Adipose tissue (tissue), 3 donors: ENCODE measurements around the gene TM7SF3. TPM values are rescaled to one million over a fixed set of nuclear protein-coding genes. Genes with fewer than 3 reads are reported as not detected.
A peak's percentile ranks its signal among the peaks of the same experiment; 100 is the strongest.

Experiments used
- H3K27ac ChIP-seq: one replicate; pipeline ENCODE4 v1.5.1; 2013; ENCODE audit warnings: low read depth, low read length
- WGBS, 3 donors: extraction: QIAGEN DNeasy Blood & Tissue Kit; methylation state at CpG; one replicate each; pipeline ENCODE4 v1.1.7; 2013; 5-methylcytosine and 5-hydroxymethylcytosine counted together
- polyA plus RNA-seq, 3 donors: library from polyadenylated mRNA; stranded (reverse); fragments of 200-250 nt; gene quantifications; one replicate each; pipeline ENCODE4 v1.2.3, GENCODE V29; 2013
- donor health status: healthy with polysubstance abuse.
- donor health status: Bipolar disorder and iron deficiency.
- donor health status: healthy.

The TM7SF3 gene
- polyA plus RNA-seq, 3 donors = 24.9 to 43.8 (median 42.0) TPM

GRCh38 chr12:26939953-26940352, 74.2 kb downstream of the TM7SF3 start:
- H3K27ac ChIP-seq = no peak overlapping the region
- 19 to 36% (median 29%) methylated on average over 1 of the region's 1 CpG for WGBS, 3 donors

GRCh38 chr12:26939192-26939832, 74.9 kb downstream of the TM7SF3 start:
- WGBS, 3 donors = 1 to 2% (median 2%) methylated on average over 9 of the region's 9 CpGs
- H3K27ac ChIP-seq = no peak overlapping the region

- peak overlapping the region; percentile 51 for H3K27ac ChIP-seq
- WGBS, 3 donors = 0 to 1% (median 0%) methylated on average over 28 of the region's 28 CpGs
Observed at GRCh38 chr12:26938701-26939062, 75.5 kb downstream of the TM7SF3 start.

- WGBS, 3 donors = 0% methylated on average over 59 to 69 of the region's 69 CpGs
Observed at GRCh38 chr12:26937863-26938700, 76.1 kb downstream of the TM7SF3 start, which contains the start of the genes FGFR1OP2 and INTS13. Gene FGFR1OP2 (plus strand): TSS chr12:26938470. CDS start chr12:26954159, 15,689 bp downstream. Gene INTS13 (minus strand): TSS chr12:26937981. CDS start chr12:26936803, 1,178 bp downstream.

GRCh38 chr12:26937443-26937862, 76.7 kb downstream of the TM7SF3 start:
- no peak overlapping the region for H3K27ac ChIP-seq
- WGBS, 3 donors = 0 to 1% (median 0%) methylated on average over 10 of the region's 10 CpGs

More at GRCh38 chr12:26937863-26938700, 76.1 kb downstream of the TM7SF3 start, which contains the start of the genes FGFR1OP2 and INTS13:
- H3K27ac ChIP-seq = peak within 1 kb of the TSS; percentile 51

GRCh38 chr12:26936559-26937442, 77.4 kb downstream of the TM7SF3 start:
- WGBS, 3 donors = 13 to 15% (median 14%) methylated on average over 8 of the region's 8 CpGs

GRCh38 chr12:26935636-26936378, 78.4 kb downstream of the TM7SF3 start:
- WGBS, 3 donors = 65 to 74% (median 67%) methylated on average over 7 of the region's 7 CpGs
- H3K27ac ChIP-seq = no peak overlapping the region

More at GRCh38 chr12:26936559-26937442, 77.4 kb downstream of the TM7SF3 start:
- H3K27ac ChIP-seq = no peak overlapping the region

GRCh38 chr12:26929590-26929989, 84.6 kb downstream of the TM7SF3 start:
- WGBS, 3 donors = 94 to 98% (median 94%) methylated on average over 2 of the region's 2 CpGs
- H3K27ac ChIP-seq = no peak overlapping the region

- H3K27ac ChIP-seq = no peak overlapping the region
- WGBS, 3 donors = 93 to 97% (median 96%) methylated on average over 5 of the region's 5 CpGs
Observed at GRCh38 chr12:26928661-26929060, 85.5 kb downstream of the TM7SF3 start.

Other genes with a start within 250 kb of the TM7SF3 start
- 10 to 100 TPM in 1 of 3 donors, 1 to 10 TPM in 2; 2.8 to 15.5 (median 4.7) TPM for gene ITPR2, start 181.2 kb downstream of the TM7SF3 start, polyA plus RNA-seq
- gene INTS13, start 76.4 kb downstream of the TM7SF3 start, polyA plus RNA-seq = 10 to 100 TPM in 1 of 3 donors, 1 to 10 TPM in 2; 9.7 to 26.0 (median 9.8) TPM
- 10 to 100 TPM in 2 of 3 donors, 1 to 10 TPM in 1; 9.4 to 60.4 (median 27.5) TPM for gene FGFR1OP2, start 75.9 kb downstream of the TM7SF3 start, polyA plus RNA-seq
- gene MED21, start 8.2 kb upstream of the TM7SF3 start, polyA plus RNA-seq = 10 to 100 TPM in 2 of 3 donors, 1 to 10 TPM in 1; 9.9 to 31.3 (median 15.3) TPM
- gene C12orf71, start 68.2 kb upstream of the TM7SF3 start, polyA plus RNA-seq = not detected
- gene STK38L, start 229.9 kb upstream of the TM7SF3 start, polyA plus RNA-seq = 10 to 100 TPM in 2 of 3 donors, 1 to 10 TPM in 1; 4.5 to 20.4 (median 19.3) TPM